ENCODE data around the gene GTPBP1. TPM values are rescaled to one million over a fixed set of nuclear protein-coding genes. Genes with fewer than 3 reads are reported as not detected.

Gene GTPBP1
- total and polyA plus RNA-seq, 2 of the 13 experiments (the other 11 are each of a cell fraction or from before 2014, with no cell fraction given): 22.3 to 27.0 TPM

- TF ChIP-seq ZNF232 (CRISPR knock-in tag; IDR thresholded peaks at IDR 0.05; ENCODE audit: borderline replicate concordance) (0 out of 2 replicates have a peak, but pooled peaks have one; percentile 51), TAF1 (CRISPR knock-in tag; IDR thresholded peaks at IDR 0.05) (peak; percentile 57), FOXO1 (CRISPR knock-in tag; IDR thresholded peaks at IDR 0.05) (peak; percentile 56), ZNF329 (CRISPR knock-in tag; IDR thresholded peaks at IDR 0.05; ENCODE audit: low read depth) (peak; percentile 92), HOXD1 (CRISPR knock-in tag; IDR thresholded peaks at IDR 0.05) (peak; percentile 52), ATAD3A (CRISPR knock-in tag; IDR thresholded peaks at IDR 0.05) (no peak), AGO1 (IDR thresholded peaks at IDR 0.05; ENCODE audit: low read depth, low read length, poor library complexity, severe bottlenecking) (peak; percentile 58), POGZ (CRISPR knock-in tag; IDR thresholded peaks at IDR 0.05) (peak; percentile 71; the same call in 1 of the 2 replicates), HNRNPLL (IDR thresholded peaks at IDR 0.05; ENCODE audit: low read depth, low read length, poor library complexity, severe bottlenecking) (peak; percentile 57), GRHL1 (CRISPR knock-in tag; conservative IDR thresholded peaks at IDR 0.05) (no peak), ZNF335 (CRISPR knock-in tag; IDR thresholded peaks at IDR 0.05) (0 out of 2 replicates have a peak, but pooled peaks have one; percentile 32), ZNF160 (CRISPR knock-in tag; IDR thresholded peaks at IDR 0.05) (peak; percentile 76; the same call in 1 of the 2 replicates), ZFY (CRISPR knock-in tag; IDR thresholded peaks at IDR 0.05) (peak; percentile 92), EZH2 (conservative IDR thresholded peaks at IDR 0.05; ENCODE audit: low read depth, low read length) (no peak), POGK (CRISPR knock-in tag; conservative IDR thresholded peaks at IDR 0.05) (peak; percentile 83), SP5 (CRISPR knock-in tag; IDR thresholded peaks at IDR 0.05; ENCODE audit: borderline replicate concordance, low read depth) (peak; percentile 18; the same call in 1 of the 2 replicates), ZBTB42 (CRISPR knock-in tag; IDR thresholded peaks at IDR 0.05) (peak; percentile 59; the same call in 1 of the 2 replicates), CBFB (CRISPR knock-in tag; IDR thresholded peaks at IDR 0.05) (peak; percentile 74; the same call in 1 of the 2 replicates), SAFB2 (CRISPR knock-in tag; IDR thresholded peaks at IDR 0.05; ENCODE audit: borderline replicate concordance, low read depth) (peak; percentile 49; the same call in 1 of the 2 replicates), MYC (CRISPR knock-in tag; IDR thresholded peaks at IDR 0.05; ENCODE audit: borderline replicate concordance) (peak; percentile 76; the same call in 1 of the 2 replicates), AHR (CRISPR knock-in tag; IDR thresholded peaks at IDR 0.05) (peak; percentile 41; the same call in 1 of the 2 replicates), RXRB (CRISPR knock-in tag; IDR thresholded peaks at IDR 0.05; ENCODE audit: borderline replicate concordance) (0 out of 2 replicates have a peak, but pooled peaks have one; percentile 25), ZNF264 (CRISPR knock-in tag; IDR thresholded peaks at IDR 0.05) (peak; percentile 100), ZNF800 (CRISPR knock-in tag; IDR thresholded peaks at IDR 0.05) (0 out of 2 replicates have a peak, but pooled peaks have one; percentile 42)
Observed at GRCh38 chr22:38700789-38701628, 4.7 kb upstream of the GTPBP1 start, which contains the start of gene JOSD1 (continued).
